UCSD-AML1 (cell line): ENCODE data around the gene DZIP3.

Experiments
- DNase-seq: peaks from one replicate; lab custom pipeline; 2025; ENCODE audit not compliant: unreplicated experiment; lab: John Stamatoyannopoulos, UW

The DZIP3 gene, protein sequence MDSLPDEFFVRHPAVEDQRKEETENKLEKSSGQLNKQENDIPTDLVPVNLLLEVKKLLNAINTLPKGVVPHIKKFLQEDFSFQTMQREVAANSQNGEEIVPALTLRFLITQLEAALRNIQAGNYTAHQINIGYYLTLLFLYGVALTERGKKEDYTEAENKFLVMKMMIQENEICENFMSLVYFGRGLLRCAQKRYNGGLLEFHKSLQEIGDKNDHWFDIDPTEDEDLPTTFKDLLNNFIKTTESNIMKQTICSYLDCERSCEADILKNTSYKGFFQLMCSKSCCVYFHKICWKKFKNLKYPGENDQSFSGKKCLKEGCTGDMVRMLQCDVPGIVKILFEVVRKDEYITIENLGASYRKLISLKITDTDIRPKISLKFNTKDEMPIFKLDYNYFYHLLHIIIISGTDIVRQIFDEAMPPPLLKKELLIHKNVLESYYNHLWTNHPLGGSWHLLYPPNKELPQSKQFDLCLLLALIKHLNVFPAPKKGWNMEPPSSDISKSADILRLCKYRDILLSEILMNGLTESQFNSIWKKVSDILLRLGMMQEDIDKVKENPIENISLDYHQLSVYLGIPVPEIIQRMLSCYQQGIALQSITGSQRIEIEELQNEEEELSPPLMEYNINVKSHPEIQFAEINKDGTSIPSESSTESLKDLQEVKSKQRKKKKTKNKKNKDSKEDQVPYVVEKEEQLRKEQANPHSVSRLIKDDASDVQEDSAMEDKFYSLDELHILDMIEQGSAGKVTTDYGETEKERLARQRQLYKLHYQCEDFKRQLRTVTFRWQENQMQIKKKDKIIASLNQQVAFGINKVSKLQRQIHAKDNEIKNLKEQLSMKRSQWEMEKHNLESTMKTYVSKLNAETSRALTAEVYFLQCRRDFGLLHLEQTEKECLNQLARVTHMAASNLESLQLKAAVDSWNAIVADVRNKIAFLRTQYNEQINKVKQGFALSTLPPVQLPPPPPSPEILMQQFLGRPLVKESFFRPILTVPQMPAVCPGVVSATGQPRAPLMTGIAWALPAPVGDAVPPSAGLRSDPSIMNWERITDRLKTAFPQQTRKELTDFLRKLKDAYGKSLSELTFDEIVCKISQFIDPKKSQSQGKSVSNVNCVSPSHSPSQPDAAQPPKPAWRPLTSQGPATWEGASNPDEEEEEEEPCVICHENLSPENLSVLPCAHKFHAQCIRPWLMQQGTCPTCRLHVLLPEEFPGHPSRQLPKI

DNA sequence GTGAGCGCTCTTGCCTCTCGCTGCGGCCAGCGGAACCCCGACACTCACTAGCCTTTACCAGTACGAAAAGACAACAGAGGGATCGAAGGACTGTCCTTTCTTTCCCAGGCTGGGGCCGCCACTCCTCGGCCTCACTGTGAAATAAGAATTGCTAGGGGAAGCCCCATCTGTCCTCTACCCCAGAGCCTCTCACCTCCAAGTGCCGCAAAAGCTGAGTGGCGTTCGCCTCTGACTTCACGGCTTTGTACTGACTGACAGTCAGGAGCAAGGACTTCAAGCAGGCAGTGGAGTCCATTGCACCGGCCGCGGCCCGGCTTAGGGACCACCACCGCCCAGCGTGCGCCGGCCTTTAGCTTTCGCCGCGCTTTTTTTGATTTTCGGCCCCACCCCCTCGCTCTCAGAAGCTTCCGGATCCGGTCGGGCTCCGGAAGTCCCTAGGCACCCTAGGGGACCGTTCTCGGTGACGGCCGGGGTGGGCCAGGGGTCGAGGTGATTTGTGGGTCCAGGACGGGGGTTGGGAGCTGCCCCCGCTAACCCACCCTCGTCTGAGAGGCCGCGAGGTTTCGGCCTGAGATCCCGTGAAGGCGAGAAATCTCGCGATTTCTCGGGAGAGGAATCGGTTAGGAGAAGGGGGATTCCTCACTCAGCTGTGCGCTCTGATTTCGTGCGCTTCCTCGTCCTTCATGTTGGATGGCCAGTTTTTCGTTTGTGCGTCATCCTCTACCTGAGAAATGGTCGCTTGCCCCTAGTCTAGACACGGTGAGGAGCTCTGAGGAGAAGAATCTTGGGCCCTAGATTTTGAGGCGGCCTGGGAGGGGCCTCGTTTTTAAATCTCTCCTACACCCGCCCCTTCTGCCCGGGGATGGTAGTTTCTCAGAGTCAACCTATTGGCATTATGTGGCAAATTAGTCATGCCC, at the start of gene DZIP3, which contains the start of gene CIP2A:
TSS of gene DZIP3 (plus strand) at position 642 of the 917 bp plus-strand sequence. CDS start 15,685 bp downstream, outside the sequence.
TSS of gene CIP2A (minus strand) at position 358 of the 917 bp plus-strand sequence. CDS start at position 295, 63 bp downstream.
- DNase-seq = peak; percentile 87

DNA sequence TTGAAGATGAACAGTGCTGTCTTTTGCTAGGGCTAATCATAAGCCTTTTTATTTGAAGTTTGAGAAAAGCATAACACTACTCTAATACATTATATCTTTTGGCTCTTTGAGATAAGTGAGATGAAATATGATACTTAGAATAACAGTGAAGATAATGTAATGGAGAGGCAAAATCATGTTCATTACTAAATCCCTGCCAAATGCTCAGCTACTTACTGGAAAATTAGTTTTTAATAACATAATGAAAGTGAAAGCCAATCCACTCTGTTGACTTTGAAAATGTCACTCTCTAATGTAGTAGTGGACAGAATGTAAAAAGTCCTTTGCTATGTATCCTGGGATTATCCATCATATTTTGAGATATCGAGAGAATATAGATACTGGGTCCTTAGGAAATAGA, 43.3 kb upstream of the DZIP3 start:
- DNase-seq = no peak

DNA sequence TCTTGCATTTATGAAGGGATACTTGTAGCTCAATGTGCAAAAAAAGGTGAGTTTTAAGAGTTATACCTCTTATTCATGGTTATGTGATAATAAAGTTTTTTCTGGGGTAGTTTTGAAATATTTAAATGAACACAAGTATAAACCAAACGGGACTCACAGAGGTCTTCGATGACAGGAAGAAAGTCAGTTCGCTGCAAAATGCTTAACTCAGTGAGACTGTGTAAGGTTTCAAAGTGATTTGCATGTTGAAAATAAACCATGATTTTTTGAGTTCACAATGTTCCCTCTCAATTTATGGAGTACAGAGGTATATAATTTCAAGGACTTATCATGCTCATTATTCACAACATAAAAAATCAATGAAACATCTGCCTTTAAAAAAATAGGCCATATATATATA, 42.8 kb upstream of the DZIP3 start:
- no peak for DNase-seq

DNA sequence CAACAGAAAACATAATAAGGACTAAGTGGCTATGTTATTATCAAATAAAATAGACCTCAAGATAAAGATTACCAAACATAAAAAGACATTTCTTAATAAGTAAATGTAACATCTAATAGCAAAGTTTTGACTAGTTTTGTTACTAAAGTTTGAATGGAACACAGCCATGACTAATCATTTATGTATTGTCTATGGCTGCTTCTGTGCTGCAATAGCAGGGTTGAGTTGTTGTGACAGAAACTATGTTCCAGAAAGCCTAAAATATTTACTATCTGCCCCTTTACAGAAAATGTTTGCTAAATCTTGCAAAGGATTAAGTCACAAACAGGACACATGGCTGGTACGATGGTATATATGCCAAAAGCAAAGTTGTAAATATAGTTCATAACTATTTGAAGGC, 41.2 kb upstream of the DZIP3 start:
- DNase-seq = no peak

DNA sequence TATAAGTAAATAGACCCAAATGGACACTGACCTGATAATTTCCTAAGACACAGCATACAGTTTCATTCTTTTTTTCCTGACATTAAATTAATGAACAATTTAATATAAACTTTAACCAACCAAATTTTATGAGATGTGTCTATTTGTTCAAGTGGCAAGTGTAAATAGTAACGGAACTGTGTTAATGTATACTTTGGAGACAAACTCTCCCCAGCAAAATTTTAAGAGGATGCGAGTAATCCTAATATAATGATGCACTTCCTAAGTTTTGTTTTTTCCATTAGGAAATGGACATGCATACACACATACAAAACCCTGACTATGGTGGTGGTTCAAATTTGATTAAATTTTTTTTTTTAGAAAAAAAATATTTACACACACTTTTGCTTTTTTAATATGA, 40.6 kb upstream of the DZIP3 start:
- DNase-seq = no peak

DNA sequence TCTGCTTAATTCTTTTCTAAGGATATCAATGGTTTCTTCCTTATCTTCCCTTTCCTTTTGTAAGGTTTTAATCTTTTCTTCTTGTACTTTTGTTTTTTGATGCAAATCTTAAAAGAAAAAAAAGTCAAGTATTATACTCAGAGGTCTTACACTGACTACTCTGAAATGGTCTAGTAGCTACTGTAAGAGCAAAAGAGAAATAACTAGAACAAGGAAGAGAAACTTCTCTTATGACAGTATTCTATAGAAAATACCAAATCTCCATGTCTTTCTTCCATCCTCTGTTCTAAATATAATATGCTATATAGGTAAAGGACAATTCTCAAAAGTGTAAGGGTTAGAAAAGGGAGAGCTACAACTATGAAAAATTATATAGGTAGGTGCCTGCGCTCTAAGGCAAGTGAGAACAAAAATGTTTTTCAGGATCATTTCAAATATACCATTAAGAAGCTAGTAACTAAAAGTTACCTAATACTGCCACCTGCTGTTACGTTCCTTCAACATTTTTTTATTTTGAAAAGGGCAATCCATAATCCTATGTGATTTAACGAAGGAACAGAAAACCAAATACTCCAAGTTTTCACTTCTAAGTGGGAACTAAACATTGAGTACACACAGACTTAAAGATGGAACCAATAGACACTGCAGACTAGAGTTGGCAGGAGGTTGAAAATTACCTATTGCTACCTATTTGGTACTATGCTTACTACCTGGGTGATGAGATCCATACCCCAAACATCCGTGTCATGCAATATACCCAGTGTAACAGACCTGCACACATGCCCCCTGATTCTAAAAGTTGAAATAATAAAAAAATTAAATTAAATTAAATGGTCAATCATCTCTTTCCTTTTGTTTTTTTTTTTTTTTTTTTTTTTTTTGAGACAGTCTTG, 37.0 kb upstream of the DZIP3 start:
- DNase-seq = no peak

DNA sequence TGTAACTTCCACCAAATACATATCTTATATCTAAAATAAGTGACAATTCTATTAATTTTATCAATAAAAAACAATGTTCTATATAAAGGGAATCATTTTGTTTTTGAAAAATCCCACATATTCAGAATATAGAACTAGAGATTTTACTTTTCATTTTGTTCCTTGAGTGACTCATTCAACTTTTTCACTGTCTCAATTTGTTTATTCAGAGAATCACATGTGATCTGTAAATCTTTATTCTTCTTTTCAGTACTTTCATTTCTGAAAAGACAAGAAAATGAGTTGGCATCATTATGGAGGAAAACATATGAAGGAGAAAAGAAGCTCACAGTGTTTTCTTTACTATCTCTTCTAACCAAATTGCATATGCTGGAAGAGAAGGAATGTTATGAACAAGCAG, 35.3 kb upstream of the DZIP3 start:
- no peak for DNase-seq

DNA sequence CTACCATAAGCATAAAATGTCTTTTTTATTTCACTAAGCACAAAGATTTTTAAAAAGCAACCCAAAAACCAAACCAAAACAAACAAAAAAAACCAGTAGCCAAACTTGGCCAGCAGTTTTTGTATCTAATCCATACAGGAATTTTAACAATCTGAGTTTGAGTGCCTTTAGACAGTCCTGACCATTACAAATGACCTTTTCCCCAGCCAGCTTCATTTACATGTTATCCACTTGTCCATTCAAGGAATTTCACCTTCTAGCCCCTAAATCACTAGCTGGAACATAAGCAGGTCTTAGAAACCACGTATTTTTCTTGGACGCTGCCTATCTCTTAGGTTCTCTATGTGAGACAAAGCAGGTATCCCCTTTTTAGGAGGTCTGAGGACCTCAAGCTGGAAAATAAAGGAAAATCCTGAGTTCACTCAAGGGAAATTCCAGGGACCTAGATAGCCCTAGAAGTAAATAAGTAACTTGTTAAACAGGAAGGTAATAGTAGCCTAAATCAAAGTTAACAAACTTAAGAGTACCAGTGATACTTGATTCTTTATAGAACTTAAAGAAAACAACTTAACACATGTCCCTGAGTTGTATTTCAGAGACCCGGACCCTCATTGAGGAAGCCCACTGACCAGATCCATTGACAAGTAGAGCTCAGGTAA, 34.5 kb upstream of the DZIP3 start:
- no peak for DNase-seq

DNA sequence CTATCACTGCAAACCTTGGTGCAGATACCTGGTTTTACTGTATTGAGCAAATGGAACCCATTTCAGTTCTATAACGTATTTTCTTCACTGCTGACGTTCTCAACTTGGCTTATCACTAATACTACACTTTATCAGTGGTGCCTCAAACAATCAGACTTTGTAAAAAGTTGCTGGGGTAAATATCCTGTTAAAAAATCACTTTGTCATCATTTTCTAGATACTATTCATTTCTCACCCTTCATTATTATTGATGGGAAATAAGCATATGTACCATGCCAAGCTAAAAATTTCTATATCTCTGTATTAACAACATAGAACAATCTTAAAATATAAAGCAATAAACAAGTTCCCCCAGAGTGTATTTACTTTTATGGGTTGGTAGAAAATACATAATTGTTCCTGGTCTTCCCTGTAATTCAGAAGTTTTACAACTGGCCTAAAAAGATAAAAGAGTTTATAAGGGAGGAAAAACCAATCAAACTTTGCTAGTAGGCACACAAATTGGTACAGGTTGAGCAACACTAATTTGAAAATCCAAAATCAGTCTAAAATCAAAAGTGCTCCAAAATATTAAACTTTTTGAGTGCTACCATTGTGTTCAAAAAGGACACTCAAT, 33.4 kb upstream of the DZIP3 start:
- no peak for DNase-seq

DNA sequence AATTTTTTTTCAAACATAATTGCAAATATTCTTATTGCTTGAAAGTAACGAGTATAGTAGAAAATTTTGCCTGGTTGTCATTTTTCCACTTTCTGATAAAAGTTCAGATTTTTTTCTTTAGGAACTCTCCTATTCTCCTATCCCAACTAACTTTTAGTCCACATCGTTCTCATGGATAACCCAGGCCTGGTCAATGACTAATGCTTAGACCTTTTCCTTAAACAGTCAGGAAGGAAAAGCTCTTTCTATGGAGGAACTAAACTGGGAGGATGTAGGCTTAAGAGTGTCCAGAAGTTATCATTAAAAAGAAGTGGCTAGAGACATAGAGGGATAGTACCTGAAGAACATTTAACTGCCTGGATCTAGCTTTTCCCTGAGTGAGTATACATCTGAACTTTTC, 27.0 kb upstream of the DZIP3 start:
- DNase-seq = no peak

DNA sequence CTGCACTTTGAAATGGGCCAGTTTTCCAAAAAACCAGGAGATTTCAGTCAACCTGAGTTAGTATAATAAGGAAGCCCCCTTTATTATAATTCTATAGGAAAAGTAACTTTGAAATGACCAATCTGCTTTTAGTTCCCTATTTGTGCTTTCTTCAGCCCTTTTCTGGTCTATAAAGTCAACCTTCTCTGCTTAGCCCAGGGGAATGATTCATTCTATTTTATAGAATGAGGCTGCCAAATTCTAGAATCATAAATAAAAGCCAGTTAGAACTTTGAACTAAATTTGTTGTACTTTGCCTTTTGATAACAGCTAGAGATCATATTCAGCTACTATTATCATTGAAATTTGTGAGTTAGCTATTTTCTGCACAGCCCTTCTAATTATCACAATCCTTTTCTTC, 25.0 kb upstream of the DZIP3 start:
- no peak for DNase-seq

DNA sequence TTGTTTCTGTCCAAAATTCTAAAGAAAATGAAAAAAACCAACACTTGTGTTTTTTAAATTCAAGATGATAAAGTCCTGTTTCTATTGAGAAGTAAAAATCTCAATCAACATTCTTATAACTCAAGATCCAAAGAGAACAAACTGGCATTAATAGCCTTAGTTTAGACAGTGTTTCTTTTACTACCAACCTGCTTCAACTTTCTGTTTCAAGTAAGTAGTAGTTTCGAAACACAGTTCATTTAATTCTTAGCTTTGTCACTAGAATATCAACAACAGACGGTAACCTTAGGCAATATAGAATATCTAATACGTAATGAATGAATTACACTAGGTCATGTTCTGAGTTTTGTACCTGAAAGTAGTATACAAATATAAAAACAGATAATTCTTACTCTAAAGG, 24.0 kb upstream of the DZIP3 start:
- DNase-seq = no peak

DNA sequence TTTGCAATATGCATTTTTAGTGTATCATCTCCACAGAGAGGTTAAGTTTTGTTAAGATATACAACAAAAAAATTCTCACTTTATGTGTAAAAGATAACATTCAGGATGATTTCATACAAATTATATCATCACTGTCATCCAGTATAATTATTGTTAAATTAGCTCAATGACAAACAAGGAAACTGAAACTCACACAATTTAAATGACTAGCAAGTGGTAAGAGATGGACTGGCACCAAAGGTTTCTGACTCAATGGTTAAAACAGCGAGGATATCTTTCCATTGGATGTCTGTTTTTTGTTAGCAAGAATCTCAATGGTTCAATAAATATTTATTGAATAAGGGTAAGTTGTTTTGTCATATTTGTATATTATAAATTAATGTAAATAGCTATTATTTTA, 22.9 kb upstream of the DZIP3 start:
- no peak for DNase-seq

DNA sequence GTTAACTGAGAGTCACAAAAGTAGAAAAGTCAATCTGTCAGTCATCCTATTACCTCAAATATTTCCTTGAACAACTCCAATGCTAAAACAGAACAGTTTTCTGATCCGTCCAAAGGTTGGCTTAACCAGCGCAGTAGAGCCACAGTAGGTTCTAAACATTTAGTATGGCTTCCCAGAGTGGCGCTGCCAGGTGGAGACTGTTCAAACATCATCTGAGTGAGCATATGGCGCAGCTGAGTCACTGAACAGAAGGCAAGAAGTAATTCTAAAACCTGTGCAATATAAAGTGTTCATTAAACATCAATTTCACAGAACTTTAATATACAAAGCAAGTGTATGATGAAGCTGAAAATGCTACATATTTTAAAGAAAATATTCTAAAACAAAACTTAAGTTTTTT, 20.2 kb upstream of the DZIP3 start:
- no peak for DNase-seq

DNA sequence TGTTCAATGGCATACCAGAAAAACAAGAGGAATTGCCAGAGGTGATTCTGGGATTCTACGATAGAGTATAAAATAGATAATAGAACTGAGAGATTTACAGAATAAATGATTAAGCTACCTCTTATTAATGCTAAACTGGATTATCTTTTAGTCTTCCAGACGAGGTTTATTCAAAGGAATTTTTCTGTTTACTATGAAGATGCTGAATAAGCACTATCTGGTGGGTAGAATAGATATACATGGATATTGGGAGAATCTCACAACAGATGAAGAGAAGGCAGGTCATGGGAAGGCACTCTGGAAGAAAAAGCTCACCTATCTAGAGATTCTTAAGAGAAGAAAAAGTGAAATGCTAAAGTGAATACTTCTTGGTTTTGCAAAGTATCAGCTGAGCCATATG, 11.5 kb upstream of the DZIP3 start:
- DNase-seq = no peak

DNA sequence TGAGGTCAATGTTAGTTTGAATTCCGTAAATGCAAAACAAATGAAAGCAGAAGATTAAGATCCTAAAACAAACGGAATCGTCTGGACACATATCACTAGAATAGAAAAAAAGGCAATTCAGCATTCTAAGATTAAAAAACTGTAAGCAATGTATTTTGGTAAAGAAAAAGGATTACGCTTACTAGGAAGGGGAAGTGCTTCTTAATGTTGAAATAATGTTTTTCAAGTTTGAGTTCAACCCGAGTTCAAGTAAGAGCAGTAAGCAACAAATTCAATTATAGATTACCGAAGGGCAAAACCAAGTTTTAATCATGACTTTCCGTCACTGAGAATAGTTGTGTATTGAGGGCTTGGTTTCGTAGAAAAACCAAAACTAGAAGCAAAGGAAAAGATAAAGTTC, 921 bp upstream of the DZIP3 start:
- DNase-seq = no peak

DNA sequence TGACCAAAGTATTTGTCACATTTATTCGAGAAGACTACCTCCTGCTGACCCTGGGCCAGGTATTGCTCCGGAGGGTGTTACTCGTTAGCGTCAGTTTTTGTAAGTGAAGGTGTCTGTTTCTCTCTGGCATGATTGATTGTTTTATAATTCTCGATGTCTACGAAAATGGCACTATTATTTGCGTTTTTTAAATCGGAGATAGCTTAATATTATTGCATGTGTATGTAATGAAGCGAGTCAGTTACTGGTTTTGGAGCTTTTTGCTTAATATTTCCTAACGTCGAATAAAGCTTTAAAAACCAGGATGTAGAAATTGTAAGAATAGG, 439 bp downstream of the DZIP3 start:
- no peak for DNase-seq

DNA sequence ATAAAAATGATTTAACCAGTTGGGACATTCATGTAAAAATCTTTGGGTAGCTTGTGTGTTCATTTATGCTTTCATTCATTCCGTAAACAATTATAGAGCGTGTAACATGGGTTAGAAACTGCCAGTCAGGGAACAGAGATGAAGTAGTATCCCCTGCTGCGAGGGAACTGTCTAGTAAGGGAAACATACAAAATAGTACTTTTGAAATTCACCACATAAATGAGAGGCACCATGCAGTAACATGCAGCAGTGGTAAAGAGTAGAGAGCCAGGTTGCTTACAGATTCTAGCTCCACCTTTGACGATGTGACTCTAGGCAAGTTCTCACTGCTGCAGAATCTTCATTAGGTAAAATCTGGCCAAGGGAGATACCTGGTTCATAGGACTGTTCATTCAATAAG, 938 bp downstream of the DZIP3 start:
- no peak for DNase-seq

DNA sequence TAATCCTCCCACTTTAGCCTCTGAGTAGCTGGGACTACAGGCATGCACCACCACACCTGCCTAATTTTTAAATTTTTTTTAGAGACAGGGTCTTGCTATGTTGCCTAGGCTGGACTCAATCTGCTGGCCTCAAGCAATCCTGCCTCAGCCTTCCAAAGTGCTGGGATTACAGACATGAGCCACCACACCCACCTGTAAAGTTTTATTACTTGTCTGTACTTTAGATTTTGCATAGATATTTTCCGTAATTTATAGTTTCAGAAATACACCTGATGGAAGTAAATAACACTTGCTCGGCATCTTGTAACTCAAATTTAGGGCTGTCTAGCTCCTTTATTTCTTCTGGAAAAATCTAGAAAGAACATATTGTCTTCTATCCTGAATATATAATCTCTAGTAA, 5.8 kb downstream of the DZIP3 start:
- no peak for DNase-seq
